T-helper 22 cell (primary cell): ENCODE data around the gene HECA.
A peak's percentile ranks its signal among the peaks of the same experiment; 100 is the strongest.
"Not testable (repeated sequence)": the region's sequence is repeated elsewhere in the genome, so short reads cannot be mapped to it uniquely, and the experiment has no call there.

Experiments used
- DNase-seq: peaks from one replicate; pipeline ENCODE4 v3.0.0-alpha.2; 2020; ENCODE audit warnings: low read depth

Gene HECA, protein sequence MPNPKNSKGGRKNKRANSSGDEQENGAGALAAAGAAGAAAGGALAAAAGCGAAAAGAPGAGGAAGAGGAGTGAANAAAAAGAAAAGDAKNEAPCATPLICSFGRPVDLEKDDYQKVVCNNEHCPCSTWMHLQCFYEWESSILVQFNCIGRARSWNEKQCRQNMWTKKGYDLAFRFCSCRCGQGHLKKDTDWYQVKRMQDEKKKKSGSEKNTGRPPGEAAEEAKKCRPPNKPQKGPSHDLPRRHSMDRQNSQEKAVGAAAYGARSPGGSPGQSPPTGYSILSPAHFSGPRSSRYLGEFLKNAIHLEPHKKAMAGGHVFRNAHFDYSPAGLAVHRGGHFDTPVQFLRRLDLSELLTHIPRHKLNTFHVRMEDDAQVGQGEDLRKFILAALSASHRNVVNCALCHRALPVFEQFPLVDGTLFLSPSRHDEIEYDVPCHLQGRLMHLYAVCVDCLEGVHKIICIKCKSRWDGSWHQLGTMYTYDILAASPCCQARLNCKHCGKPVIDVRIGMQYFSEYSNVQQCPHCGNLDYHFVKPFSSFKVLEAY

DNA sequence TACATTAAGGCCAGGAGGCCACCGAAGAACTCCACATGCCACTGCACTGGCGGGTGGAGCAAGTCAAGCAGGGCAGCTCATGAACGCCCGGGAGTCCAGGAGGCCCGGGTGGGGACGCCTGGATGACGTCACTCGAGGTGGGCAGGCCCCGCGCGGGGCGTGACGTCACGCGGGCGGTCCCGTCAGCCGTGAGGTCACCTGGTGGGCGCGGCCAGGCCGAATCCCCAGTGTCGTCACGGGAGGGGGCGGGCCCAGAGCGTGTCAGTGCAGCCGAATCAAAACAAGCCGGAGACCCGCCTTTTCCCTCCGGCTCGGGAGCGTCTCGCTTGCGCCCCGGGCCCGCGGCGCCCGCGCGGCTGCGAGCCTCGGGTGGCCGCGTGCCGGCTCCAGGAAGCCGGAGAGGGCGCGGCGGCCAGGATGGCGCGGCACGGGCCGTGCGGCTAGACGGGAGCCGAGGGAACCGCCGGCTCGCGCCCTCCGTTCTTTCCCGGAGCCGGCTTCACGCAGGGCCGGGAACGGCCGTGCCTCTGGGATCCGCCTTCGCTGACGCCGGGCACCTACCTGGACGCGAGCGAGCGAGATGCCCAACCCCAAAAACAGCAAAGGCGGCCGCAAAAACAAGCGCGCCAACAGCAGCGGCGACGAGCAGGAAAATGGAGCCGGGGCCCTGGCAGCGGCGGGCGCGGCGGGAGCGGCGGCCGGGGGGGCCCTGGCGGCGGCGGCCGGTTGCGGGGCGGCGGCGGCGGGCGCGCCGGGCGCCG is at the start of gene HECA:
TSS of gene HECA (plus strand) at position 264 of the 761 bp plus-strand sequence. CDS start at position 581, 317 bp downstream.
- peak; percentile 98 for DNase-seq

DNA sequence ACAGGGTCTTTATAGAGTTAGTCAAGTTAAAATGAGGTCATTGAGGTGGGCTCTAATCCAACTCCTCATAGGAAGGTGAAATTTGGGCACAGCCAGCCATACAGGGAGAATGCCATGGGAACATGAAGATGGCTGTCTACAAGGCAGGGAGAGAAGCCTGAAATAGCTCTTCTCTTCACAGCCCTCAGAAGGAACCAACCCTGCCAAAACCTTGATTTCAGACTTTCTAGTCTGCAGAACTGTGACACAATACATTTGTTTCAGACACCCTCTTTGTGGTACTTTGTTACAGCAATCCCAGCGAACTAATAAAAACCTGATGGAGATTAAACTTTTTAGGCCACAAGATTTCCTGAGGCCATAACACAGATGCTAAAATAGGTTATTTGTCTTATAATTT is 43.1 kb upstream of the HECA start:
- no peak for DNase-seq

DNA sequence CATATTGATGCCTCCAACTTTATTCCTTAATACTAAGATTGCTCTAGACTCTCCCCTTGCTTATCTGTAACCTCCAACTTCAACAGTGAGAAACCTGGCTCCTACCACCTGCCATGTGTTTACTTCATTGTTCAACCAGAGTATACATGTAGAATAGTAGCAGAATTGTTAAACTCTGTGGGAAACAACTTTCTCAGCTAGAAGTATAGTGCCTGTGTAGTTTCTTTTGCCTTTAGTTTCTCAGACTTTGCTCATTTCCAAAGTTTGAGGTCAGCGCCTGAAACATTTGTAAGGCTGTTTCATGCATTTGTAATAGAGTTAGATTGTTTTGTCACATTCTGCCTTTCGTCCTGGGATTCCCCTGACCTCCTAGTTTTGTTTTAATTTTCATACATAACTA is 34.9 kb upstream of the HECA start:
- DNase-seq, result no peak

DNA sequence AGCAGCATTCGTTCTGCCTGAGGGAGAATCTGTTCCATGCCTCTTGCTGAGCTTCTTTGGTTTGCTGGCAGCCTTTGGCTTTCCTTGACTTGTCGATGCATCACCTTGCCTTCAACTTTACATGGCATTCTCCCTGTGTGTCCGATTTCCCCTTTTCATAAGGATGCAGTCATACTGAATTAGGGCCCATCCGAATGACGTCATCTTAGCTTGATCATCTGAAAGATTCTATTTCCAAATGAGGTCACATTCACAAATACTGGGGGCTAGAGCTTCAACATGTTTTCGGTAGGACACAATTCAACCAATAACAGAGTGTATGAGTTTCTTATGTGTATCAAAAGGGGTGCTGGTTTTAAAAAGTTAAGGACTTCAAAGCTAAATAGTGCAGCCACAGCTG is 27.8 kb upstream of the HECA start:
- DNase-seq, result no peak

DNA sequence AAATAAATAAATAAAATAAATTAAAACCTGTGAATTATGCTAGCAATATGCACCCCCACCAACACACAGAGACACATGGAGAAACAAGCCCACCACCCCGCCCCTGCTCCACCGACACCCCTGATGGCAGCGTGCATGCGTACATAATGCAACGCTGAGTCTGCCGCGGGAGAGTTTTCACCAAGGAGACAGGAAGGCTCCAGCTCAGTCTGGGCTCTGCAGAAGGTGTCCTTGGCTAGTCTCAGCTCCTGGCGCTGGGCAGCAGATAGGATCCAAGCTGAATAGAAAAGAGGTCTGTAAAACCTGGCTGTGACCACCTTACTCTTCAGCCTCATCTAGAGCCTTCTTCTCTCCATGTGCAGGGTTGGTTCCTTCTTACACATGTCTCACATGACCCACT is 26.5 kb upstream of the HECA start:
- no peak for DNase-seq

DNA sequence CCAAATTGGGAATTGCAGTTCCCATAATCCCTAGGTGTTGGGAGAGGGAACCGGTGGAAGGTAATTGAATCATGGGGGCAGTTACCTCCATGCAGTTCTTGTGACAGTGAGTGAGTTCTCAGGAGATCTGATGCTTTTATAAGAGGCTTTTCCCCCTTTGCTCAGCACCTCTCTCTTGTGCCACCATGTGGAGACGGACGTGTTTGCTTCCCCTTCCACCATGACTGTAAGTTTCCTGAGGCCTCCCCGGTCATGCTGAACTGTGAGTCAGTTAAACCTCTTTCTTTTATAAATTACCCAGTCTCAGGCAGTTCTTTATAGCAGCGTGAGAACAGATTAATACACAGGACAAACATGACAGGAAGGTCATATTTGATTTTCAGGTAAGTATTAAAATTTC is 25.3 kb upstream of the HECA start:
- DNase-seq, result no peak

DNA sequence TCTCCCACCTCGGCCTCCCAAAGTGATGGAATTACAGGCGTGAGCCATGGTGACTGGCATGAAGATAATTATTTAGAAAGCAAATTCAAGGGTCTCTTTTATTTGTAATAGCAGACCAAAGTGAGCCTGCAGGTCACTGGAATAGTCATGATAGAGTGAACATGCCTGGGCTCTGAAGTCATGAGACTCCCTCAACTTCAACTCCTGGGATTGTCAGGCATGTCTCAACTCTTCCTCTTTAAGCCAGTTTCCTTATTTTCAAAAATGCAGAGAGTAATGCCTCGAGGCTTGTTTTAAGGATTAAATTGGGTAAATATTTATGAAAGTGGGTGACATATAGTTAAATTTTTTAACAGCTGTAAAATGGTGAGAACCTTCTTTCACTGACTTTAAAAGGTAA is 22.7 kb upstream of the HECA start:
- DNase-seq, result no peak

DNA sequence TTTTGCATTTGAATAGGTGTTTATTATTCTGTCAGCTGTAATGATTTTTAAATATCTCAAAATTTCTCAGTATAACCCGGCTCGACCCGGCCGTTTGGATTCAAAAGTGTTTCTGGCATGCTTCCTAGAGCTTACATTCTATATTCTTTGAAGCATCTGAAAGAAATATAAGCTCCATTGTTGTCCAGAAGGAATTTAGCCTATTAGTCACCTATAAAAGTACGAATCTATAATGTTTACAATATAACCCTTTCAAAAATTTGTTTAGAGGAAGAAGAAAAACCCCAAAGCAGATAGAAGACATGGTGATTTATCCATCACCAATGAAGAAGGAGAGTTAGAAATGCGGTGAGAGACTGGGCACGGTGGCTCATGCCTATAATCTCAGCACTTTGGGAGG is 22.3 kb upstream of the HECA start:
- DNase-seq, result no peak

DNA sequence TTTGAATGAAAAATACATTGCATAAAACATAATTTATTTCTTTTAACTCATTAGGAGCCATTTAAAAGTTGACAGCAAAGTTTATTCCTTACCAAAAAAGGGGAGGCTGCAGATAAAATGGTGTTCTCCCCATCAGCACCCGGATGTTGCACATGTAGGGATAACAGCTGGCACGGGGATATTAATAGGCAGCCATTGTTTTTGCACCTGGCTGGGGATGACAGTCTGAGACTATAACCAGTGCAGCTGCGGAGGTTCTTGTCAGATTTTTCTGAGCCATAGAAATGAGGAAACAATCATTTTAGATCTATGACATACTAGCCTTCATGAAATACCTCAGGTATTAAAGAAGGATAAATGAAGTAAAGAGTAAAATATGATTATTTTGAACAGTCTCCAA is 20.1 kb upstream of the HECA start:
- no peak for DNase-seq

DNA sequence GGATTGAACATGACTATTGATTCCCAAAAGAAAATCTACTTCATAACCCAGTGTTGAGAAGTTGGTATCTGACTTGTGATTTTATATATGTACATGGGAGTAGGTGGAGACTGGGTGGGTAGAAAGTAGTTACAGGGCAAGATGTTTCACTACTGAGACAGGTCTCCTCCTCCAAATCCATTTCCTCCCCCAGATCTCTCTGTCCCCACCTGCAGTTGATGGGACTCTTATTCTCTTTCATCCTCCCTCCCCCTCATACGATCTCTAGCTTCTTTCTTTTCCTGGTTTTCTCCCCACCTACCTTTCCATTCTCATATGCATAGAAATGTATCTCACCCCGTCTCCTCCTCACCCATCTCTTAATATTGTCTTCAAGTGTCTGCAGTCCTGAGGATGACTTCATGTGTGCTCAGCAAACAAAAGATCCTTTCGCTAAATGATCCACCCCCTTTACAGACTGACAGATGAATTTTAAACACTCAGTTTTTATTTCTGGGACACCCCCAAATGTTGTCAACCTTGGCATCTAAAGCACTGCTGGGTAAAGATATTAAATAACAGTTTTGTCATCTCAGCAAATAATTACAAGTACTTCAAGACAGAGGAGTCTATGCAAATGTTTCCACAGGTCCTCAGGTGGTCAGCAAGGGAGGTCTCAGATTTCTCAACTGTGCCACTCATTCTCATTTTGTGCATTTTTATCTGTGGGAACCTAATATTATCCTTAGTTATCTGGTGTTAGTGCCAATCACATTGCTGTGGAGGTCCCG is 18.7 kb upstream of the HECA start:
- DNase-seq, result no peak

DNA sequence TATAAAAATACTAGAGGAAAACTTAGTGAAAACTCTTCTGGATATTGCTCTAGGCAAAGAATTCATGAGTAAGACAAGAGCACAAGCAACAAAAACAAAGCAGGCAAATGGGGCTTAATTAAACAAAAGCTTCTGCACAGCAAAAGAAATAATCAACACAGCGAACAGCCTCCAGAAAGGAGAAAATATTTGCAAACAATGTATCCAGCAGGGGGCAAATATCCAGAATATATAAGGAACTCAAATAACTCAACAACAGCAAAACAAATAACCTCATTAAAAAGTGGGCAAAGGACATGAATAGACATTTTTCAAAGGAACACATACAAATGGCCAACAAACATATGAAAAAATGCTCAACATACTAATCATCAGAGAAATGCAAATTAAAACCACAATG is 17.1 kb upstream of the HECA start:
- DNase-seq, result no peak

DNA sequence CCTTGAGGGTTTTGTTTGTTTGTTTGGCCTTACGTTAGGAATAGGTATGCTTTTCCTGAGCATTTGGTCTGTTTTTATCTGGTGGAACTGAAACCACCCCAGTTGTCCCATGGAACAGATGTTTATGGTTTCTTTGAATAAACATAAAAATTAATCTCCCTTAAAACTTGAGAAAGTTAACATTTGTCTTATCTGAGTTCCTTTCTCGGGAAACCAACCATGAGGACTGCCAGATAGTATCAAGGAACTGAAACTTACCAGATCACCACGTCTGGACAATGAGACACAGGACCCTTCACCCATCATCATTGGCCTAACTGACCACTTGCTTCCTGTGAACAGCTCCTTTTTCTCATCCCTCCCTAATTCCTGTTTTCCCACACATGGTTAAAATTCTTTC is 15.3 kb upstream of the HECA start:
- no peak for DNase-seq

DNA sequence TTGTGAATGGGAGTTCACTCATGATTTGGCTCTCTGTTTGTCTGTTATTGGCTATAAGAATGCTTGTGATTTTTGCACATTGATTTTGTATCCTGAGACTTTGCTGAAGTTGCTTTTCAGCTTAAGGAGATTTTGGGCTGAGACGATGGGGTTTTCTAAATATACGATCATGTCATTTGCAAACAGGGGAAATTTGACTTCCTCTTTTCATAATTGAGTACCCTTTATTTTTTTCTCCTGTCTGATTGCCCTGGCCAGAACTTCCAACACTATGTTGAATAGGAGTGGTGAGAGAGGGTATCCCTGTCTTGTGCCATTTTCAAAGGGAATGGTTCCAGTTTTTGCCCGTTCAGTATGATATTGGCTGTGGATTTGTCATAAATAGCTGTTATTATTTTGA is 12.1 kb upstream of the HECA start:
- DNase-seq, result not testable (repeated sequence)

DNA sequence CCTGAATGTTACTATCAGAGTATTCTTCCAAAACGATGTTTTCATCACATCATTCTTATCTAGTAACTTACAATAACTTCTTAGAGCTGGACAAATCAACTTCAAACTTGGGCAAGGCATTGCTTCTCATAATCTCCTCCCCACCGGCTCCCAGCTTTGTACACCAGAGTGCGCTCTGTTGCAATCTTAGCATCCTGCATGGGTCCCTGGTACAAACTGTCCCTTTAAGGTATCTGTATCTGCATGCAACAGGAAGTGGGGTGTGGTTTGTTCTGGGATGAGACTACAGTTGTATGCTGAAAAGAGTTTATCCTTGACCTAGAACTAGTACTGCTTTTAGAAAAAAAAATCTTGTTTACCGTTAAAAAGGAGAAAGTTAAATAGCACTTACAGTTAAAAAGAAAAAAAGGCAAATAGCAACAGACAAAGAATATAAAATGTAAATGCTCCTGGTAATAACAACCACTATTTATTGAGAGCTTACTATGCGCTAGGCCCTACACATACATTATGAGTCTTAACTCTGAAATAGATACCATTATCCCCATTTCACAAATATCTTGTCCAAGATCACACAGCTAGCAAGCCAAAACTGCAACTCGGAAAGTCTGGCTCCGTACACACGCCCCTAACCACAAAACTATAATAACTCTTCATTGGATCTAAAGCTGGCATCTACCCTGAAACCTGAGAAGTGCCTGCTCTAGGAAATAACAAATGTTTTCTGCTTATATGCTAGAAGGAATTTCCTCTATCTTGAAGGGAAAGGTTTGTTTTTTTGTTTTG is 9.8 kb upstream of the HECA start:
- peak; percentile 60 for DNase-seq

DNA sequence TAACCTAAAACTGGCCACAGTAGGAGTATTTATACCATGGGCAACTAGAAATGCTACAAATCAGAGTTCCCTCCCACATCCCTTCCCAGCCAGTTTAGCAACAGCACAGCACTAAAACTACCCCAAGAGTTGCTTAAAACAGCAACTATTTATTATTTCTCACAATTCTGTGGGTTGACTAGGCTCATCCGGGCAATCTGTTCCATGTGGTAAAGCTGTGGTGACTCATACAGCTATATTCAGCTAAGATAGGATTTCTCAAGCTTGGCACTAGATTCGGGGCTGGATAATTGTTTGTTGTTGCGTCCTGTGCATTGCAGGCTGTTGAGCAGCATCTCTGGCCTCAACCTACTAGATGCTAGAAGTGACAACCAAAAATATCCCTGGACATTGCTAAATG is 8.6 kb upstream of the HECA start:
- peak; percentile 27 for DNase-seq

DNA sequence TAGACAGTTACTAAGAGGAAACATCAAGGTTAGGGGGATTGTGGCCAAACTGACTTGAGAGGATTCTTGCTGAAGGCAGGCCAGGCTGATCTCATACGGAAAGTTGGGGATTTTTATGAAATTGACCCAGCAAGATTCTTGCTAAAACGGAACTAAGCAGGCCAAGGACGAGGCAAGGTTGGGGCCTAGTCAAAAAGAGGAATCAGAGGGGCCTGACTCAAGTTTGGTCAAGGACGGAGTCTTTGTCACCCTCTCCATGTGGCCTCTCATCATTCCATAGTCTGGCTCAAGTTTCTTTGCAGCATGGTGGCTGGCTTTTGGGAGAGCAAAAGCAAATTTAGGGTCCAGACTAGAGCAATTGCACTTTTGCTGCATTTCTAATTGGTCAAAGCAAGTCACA is 7.9 kb upstream of the HECA start:
- no peak for DNase-seq

DNA sequence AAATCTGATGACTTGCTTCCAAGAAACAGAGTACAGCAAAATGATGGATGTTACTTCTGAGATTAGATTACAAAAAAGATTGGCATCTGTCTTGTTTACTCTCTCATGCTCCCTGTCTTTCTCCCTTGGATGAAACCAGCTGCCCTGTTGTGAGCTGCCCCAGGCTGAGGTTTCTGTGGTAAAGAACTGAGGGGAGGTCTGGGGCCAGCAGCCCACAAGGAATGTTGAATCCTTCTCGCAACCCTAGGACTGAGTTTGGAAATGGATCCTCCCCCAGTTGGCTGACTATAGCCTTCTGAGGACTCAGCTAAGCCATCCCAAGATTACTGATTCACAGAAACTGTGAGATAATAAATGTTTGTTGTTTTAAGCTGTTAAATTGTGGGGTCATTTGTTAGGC is 5.6 kb upstream of the HECA start:
- DNase-seq, result no peak

DNA sequence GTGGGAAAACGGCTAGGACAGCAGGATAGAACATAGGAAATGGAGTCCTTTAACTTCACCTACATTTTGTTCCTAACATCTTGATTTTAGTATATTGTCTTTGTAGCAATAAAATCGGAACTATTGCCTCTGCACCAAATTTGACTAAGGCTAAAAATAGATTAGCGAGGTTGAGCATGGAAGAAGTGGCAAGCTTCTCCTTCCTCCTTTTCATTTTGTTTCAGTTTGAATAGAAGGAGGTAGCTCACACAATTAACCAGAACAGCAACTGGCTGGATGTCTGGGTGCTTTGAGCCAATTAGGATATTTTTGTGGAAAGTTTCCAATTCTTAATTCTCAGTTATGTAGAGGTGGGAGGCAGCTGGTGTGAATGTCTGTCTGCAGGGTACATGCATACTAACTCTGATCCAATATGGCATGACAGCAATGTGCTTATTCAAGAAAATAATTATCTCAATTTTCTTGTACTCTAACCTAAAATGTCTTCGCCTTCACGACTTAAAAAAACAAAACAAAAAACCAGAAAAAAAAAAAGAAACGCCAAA is 3.1 kb upstream of the HECA start:
- no peak for DNase-seq

DNA sequence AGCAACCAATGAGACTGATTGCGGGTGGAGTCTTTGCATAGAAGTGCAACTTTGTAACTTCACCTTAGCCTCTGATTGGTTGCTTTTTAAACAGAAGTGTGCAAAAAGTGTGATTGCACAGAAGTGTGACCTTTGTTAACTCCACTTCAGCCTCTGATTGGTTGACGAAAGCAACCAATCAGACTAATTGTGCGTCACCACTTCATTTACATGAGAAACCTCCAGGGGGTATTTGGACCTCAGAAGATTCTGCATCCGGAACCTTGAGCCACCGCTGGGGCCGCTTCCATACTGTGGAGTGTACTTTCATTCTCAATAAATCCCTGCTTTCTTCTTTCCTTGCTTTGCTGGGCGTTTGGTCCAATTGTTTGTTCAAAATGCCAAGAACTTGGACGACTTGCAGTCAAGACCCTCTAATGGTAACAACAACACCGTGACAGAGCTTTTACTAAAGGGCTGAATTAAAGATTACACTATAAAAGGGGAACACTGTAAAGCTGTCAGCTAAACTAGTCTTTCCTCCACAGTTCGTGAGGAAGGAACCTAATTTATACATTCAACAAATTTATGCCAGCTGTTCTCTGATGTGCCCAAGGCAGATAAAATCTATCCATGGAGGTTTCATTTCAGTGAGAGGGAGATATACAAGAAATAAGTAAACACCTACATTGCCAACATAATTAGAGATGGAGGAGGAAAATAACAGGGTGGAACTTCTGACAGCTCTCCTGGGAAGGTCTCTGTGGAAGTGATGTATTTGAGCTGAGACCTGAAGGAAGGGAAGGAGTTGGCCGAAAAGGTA is 1.4 kb upstream of the HECA start:
- no peak for DNase-seq

DNA sequence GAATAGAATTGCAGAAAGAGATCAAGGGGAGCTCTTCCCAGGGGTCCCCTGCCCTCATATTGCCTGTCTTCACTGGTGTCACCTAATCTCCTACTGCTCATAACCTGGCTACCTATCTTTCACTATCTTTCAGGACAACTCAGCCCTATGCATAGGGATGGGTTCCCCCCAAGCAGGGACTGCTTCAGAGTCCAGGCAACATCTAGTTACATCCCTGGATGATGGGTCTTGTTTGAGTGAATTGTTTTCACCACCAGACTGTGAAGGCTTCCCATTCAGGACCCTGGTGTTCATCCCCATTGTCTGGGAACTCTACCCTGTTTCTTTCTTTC is 850 bp upstream of the HECA start:
- DNase-seq, result no peak
